Neural cell (in vitro differentiated cells): ENCODE data around the gene GSN. TPM values are rescaled to one million over a fixed set of nuclear protein-coding genes. Genes with fewer than 3 reads are reported as not detected.

Experiments
- polyA plus RNA-seq: library from polyadenylated mRNA; depleted of rRNA; stranded (reverse); fragments of >200 nt; gene quantifications from 2 replicates; pipeline ENCODE4 v1.2.3, GENCODE V29; 2014

The GSN gene
- polyA plus RNA-seq, 1 donor from 2014 or later = 2.4 TPM

Other genes with a start within 250 kb of the GSN start
- 1.5 and 3.8 TPM in 2 replicates for gene C5, start 217.9 kb upstream of the GSN start, polyA plus RNA-seq
- gene CNTRL, start 193.2 kb upstream of the GSN start, polyA plus RNA-seq = 16.0 and 17.0 TPM in 2 replicates
- 79.3 and 94.5 TPM in 2 replicates for gene RAB14, start 66.3 kb upstream of the GSN start, polyA plus RNA-seq
- gene STOM, start 102.1 kb downstream of the GSN start, polyA plus RNA-seq = 0.11 TPM in 1 of 2 replicates, not detected in the other
- gene GGTA1, start 231.7 kb downstream of the GSN start, polyA plus RNA-seq = not detected in 2 replicates